ENCODE data around the gene RERE. TPM values are rescaled to one million over a fixed set of nuclear protein-coding genes. Genes with fewer than 3 reads are reported as not detected.
A peak's percentile ranks its signal among the peaks of the same experiment; 100 is the strongest.
"Not testable (repeated sequence)": the region's sequence is repeated elsewhere in the genome, so short reads cannot be mapped to it uniquely, and the experiment has no call there.

The RERE gene
- total RNA-seq, 4 donors from 2014 or later, result 51.2 to 1,226 (median 253) TPM

DNA sequence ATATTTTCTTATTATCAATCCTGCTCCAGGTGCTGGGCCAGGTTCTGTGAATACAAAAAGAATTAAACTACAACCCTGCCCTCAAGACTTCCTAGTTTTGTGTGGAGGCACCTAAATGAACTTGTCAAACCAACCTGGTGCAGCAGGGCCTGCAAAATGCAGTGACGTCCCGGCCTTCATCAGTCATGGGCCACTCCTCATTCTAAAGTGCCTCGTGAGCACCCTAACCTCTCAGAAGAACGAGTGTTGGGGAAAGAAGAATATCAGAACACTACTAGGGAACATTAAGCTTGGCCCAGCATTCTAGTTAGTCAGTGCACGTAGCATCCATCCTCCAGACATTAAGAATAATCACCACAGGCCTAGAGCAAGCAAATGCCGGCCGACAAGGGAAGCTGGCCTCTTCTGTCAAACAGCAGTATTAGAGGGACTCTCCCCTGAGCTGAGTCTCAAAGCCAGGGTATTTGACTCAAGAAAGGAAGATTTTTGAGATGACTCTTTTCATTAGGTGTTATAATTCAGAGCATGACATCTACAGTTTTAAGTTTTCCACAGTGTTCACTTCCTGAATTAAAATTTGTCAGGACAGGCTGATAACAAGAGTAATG, 361.6 kb downstream of the RERE start:
- no peak for DNase-seq
- H3K27ac ChIP-seq, result peak overlapping the region; percentile 80 to 94
- no peak overlapping the region for H3K4me3 ChIP-seq
- H3K4me1 ChIP-seq, result peaks cover 0 to 31% of the 10 kb centered on the region in 2 donors
- TF ChIP-seq POLR2A (IDR thresholded peaks at IDR 0.05), result peak in 1 of 2 donors; percentile 8
- TF ChIP-seq, protein P1, sequence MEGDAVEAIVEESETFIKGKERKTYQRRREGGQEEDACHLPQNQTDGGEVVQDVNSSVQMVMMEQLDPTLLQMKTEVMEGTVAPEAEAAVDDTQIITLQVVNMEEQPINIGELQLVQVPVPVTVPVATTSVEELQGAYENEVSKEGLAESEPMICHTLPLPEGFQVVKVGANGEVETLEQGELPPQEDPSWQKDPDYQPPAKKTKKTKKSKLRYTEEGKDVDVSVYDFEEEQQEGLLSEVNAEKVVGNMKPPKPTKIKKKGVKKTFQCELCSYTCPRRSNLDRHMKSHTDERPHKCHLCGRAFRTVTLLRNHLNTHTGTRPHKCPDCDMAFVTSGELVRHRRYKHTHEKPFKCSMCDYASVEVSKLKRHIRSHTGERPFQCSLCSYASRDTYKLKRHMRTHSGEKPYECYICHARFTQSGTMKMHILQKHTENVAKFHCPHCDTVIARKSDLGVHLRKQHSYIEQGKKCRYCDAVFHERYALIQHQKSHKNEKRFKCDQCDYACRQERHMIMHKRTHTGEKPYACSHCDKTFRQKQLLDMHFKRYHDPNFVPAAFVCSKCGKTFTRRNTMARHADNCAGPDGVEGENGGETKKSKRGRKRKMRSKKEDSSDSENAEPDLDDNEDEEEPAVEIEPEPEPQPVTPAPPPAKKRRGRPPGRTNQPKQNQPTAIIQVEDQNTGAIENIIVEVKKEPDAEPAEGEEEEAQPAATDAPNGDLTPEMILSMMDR (IDR thresholded peaks at IDR 0.05), result no peak
- no peaks in the 10 kb centered on the region for H3K36me3 ChIP-seq
- no peaks in the 10 kb centered on the region for H3K9me3 ChIP-seq
- no peaks in the 10 kb centered on the region for H3K27me3 ChIP-seq
- intact Hi-C loops (cut with DNase I; ENCODE audit: low total_unique reads), result no loop called here

DNA sequence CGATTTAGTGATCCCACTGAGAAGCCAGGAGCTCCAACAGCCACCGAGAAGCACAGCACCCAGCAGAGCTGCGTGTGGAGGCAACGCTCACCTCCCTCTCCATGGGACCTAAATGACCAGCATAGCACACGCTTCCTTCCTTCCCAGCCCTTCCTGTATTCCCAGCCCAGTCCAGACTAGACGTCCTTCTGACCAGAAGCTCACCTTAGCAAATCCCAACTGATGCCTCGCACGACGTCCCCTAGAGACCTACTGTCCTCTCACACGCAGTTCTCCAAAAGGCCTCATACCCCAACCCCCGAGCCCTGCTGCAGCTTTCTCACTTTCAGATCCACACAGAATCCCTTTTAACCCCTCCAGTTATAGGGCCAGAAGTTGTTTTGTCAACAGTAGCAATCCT, 367.1 kb downstream of the RERE start:
- H3K4me1 ChIP-seq, result peaks cover 0 to 24% of the 10 kb centered on the region in 2 donors
- H3K4me3 ChIP-seq, result no peak overlapping the region
- intact Hi-C loops (cut with DNase I; ENCODE audit: low total_unique reads), result no loop called here
- H3K9me3 ChIP-seq, result no peaks in the 10 kb centered on the region
- no peaks in the 10 kb centered on the region for H3K36me3 ChIP-seq
- H3K27ac ChIP-seq, result peak overlapping the region; percentile 79 to 80
- H3K27me3 ChIP-seq, result no peaks in the 10 kb centered on the region
- DNase-seq, result no peak
- TF ChIP-seq POLR2A (IDR thresholded peaks at IDR 0.05), result no peak
- TF ChIP-seq, protein P1 (IDR thresholded peaks at IDR 0.05), result no peak

DNA sequence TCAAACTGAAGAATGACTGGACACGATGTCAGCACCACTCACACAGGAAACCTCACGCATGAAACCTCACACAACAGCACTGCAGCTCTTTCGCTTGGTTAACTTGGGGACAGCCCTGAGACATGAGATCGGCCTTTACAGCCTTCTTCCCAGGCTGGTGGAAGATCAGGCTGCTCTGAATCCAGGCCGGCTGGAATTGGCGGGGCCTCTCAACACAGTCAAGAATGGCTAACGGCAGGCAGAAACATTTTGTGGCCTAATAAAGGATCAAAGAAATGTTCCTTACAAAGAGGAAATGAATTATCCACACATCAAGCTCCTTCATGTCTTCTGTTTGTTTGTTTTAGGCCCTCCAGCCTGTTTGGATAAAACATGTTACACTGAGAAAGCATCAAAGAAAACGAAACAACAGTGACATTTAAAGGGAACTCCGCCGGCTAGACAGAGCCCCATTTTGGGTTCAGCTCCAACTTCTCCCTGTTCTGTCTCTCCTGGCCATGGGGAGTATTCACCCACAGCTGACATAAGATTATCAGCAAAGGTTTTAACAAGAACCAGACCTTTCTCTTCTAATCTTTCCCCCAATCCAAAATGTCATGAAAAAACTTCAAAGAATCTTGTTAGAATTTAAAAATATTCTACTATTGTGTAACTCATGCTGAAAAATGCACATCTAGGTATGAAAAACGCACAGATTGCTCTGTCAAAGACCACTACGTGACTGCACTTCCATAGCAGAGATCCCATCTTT, 368.4 kb downstream of the RERE start:
- Histone ChIP-seq H3K4me3 (peak overlapping the region; percentile 5 to 20), H3K36me3 (no peaks in the 10 kb centered on the region), H3K27me3 (no peaks in the 10 kb centered on the region), H3K27ac (peak overlapping the region; percentile 79 to 80), H3K9me3 (no peaks in the 10 kb centered on the region), H3K4me1 (peaks cover 0 to 18% of the 10 kb centered on the region in 2 donors)
- no peak for TF ChIP-seq POLR2A (IDR thresholded peaks at IDR 0.05)
- no peak for DNase-seq
- intact Hi-C loops (cut with DNase I; ENCODE audit: low total_unique reads), result no loop called here

DNA sequence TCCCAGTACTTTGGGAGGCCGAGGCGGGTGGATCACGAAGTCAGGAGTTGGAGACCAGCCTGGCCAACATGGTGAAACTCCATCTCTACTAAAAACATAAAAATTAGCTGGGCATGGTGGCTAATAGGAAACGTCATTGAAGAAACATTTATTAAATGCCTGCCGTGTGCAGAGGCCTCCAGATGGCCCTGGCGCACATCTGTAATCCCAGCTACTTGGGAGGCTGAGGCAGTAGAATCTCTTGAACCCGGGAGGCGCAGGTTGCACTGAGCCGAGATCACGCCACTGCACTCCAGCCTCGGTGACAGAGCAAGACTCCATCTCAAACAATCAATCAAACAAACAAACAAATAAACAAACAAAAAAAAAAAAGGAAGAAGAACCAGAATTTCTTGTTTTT, 368.9 kb downstream of the RERE start:
- intact Hi-C loops (cut with DNase I; ENCODE audit: low total_unique reads); H3K27me3 ChIP-seq; H3K9me3 ChIP-seq; H3K36me3 ChIP-seq; DNase-seq; H3K4me3 ChIP-seq: not testable (repeated sequence)
- H3K4me1 ChIP-seq, result peaks cover 0 to 12% of the 10 kb centered on the region in 2 donors
- peak overlapping the region; percentile 79 to 80 for H3K27ac ChIP-seq

DNA sequence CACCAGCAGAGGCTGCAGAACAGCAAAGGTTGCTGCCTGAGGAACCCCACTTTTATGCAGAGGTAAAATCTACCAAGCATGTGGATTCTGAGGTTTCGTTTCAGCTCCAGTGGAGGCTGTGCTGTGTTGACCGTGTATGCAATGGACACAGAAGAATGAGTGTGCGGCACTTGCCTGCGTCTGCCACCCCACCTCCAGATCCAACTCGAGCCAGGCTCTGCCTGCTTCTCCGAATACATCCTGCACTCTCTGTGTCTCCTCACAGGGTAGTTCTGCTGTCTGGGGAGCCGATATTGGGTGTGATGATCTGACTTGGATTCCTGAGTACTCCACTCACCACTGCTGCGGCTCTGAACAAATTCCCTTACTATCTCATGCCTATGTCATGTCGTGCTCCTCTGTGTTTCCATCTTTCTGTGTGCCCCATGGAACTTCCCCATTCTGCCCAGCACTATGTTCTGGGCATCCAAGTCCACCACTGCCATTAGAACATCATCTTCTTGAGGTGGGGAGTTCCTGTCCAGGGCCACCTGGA, 369.8 kb downstream of the RERE start:
- no peak for DNase-seq
- Histone ChIP-seq H3K9me3 (no peaks in the 10 kb centered on the region), H3K36me3 (no peaks in the 10 kb centered on the region), H3K4me3 (no peak overlapping the region), H3K27ac (peak overlapping the region; percentile 79 to 80), H3K27me3 (no peaks in the 10 kb centered on the region), H3K4me1 (peaks cover 0 to 7% of the 10 kb centered on the region in 2 donors)
- no peak for TF ChIP-seq POLR2A (IDR thresholded peaks at IDR 0.05)
- intact Hi-C loops (cut with DNase I; ENCODE audit: low total_unique reads), result no loop called here

DNA sequence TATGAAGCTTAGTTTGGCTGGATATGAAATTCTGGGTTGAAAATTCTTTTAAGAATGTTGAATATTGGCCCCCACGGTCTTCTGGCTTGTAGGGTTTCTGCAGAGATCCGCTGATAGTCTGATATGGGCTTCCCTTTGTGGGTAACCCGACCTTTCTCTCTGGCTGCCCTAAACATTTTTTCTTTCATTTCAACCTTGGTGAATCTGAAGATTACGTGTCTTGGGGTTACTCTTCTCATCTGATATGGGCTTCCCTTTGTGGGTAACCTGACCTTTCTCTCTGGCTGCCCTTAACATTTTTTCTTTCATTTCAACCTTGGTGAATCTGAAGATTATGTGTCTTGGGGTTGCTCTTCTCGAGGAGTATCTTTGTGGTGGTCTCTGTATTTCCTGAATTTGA, 371.3 kb downstream of the RERE start:
- intact Hi-C loops (cut with DNase I; ENCODE audit: low total_unique reads); H3K36me3 ChIP-seq; H3K4me1 ChIP-seq; DNase-seq; H3K27me3 ChIP-seq; H3K4me3 ChIP-seq; H3K9me3 ChIP-seq; H3K27ac ChIP-seq: not testable (repeated sequence)

DNA sequence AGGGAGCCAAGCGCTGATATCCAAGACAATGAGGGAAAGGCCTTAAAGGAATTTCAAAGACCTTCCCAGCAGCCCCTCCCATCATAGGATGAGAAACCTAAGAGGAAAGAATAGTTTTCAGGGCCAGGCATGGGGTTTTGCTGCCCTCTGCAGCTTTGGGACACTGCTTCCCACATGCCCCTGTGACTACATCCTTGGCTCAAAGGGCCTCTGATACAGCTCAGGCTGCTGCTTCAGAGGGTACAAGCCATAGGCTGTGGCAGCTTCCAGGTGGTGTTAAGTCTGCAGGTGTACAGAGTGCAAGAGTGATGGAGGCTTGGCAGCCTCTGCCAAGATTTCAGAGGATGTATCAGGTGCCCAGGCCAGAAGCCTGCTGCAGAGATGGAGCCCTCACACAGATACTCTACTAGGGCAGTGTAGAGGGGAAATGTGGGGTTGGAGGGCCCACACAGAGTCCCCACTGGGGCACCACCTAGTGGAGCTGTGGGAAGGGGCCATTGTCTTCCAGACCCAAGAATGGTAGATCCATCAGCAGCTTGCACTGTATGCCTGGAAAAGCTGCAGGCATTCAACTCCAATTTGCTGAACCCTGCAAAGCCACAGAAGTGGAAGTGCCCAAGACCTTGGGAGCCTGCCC, 373.8 kb downstream of the RERE start:
- TF ChIP-seq POLR2A (IDR thresholded peaks at IDR 0.05), result no peak
- TF ChIP-seq, protein P1 (IDR thresholded peaks at IDR 0.05), result no peak
- Histone ChIP-seq H3K36me3 (no peaks in the 10 kb centered on the region), H3K27me3 (no peaks in the 10 kb centered on the region), H3K27ac (no peak overlapping the region), H3K9me3 (no peaks in the 10 kb centered on the region), H3K4me1 (no peaks in the 10 kb centered on the region), H3K4me3 (no peak overlapping the region)
- intact Hi-C loops (cut with DNase I; ENCODE audit: low total_unique reads), result no loop called here
- no peak for DNase-seq

Measured in uterus (tissue), 4 donors.